NT2/D1 (cell line): ENCODE measurements around the gene EID3.

ENCODE experiments used
- DNase-seq: peaks from one replicate; pipeline ENCODE4 v3.0.0-alpha.2; 2011; ENCODE audit warnings: low read depth, low spot score
- H3K27me3 ChIP-seq: 2 replicates; pipeline ENCODE4 v1.6.0; 2011; ENCODE audit warnings: mild to moderate bottlenecking; ENCODE audit not compliant: insufficient read length, insufficient read depth
- H3K36me3 ChIP-seq: 2 replicates; pipeline ENCODE4 v1.6.1; 2011; ENCODE audit warnings: mild to moderate bottlenecking, low read length, mixed read lengths; ENCODE audit not compliant: insufficient read depth, insufficient read length
- H3K4me1 ChIP-seq: 2 replicates; pipeline ENCODE4 v1.5.1; 2011; ENCODE audit not compliant: insufficient read depth, insufficient read length
- H3K4me3 ChIP-seq: 2 replicates; pipeline ENCODE4 v1.5.1; 2011; ENCODE audit warnings: low read depth; ENCODE audit not compliant: insufficient read length
- H3K9ac ChIP-seq: 2 replicates; pipeline ENCODE4 v1.6.0; 2011; ENCODE audit warnings: low read depth; ENCODE audit not compliant: insufficient read length
- H3K9me3 ChIP-seq: 2 replicates; pipeline ENCODE4 v1.5.1; 2011; ENCODE audit warnings: mild to moderate bottlenecking, low read length; ENCODE audit not compliant: insufficient read depth
- SUZ12 ChIP-seq: IDR thresholded peaks from 2 replicates; pipeline ENCODE4 v1.6.1; 2011; ENCODE audit not compliant: insufficient read length, insufficient read depth; ENCODE audit errors: extremely low read depth
- YY1 ChIP-seq: IDR thresholded peaks from 2 replicates; pipeline ENCODE4 v1.6.1; 2011; ENCODE audit not compliant: insufficient read length, insufficient read depth
- ZNF274 ChIP-seq: IDR thresholded peaks from 2 replicates; pipeline ENCODE4 v1.6.1; 2011; ENCODE audit warnings: mild to moderate bottlenecking, low read depth, low read length

The EID3 gene

GRCh38 chr12:104309446-104309993 is 6.0 kb downstream of the EID3 start:
- TF ChIP-seq ZNF274 (no peak), YY1 (no peak), SUZ12 (no peak)
- peaks cover 57% of the 10 kb centered on the region for H3K36me3 ChIP-seq
- no peaks in the 10 kb centered on the region for H3K9me3 ChIP-seq
- H3K4me1 ChIP-seq, result no peaks in the 10 kb centered on the region
- H3K27me3 ChIP-seq, result no peaks in the 10 kb centered on the region
- H3K9ac ChIP-seq, result no peak overlapping the region
- H3K4me3 ChIP-seq, result no peak overlapping the region
- no peak for DNase-seq

- Histone ChIP-seq H3K9ac (no peak overlapping the region), H3K9me3 (no peaks in the 10 kb centered on the region), H3K36me3 (peaks cover 61% of the 10 kb centered on the region), H3K27me3 (no peaks in the 10 kb centered on the region), H3K4me1 (no peaks in the 10 kb centered on the region), H3K4me3 (no peak overlapping the region)
- TF ChIP-seq ZNF274 (no peak), SUZ12 (no peak), YY1 (no peak)
- DNase-seq, result no peak
Observed at GRCh38 chr12:104310751-104311633, 7.5 kb downstream of the EID3 start.

- peaks cover 70% of the 10 kb centered on the region for H3K36me3 ChIP-seq
- H3K4me3 ChIP-seq, result no peak overlapping the region
- H3K27me3 ChIP-seq, result no peaks in the 10 kb centered on the region
- H3K9me3 ChIP-seq, result no peaks in the 10 kb centered on the region
- H3K4me1 ChIP-seq, result no peaks in the 10 kb centered on the region
- H3K9ac ChIP-seq, result no peak overlapping the region
- no peak for TF ChIP-seq SUZ12
- TF ChIP-seq YY1, result no peak
- no peak for TF ChIP-seq ZNF274
- no peak for DNase-seq
Observed at GRCh38 chr12:104312202-104312601, 8.7 kb downstream of the EID3 start.

GRCh38 chr12:104312654-104313053 is 9.1 kb downstream of the EID3 start:
- no peak for DNase-seq
- Histone ChIP-seq H3K4me1 (no peaks in the 10 kb centered on the region), H3K9ac (no peak overlapping the region), H3K4me3 (no peak overlapping the region), H3K9me3 (no peaks in the 10 kb centered on the region), H3K27me3 (no peaks in the 10 kb centered on the region), H3K36me3 (peaks cover 75% of the 10 kb centered on the region)
- TF ChIP-seq SUZ12 (no peak), ZNF274 (no peak), YY1 (no peak)

GRCh38 chr12:104313568-104314241 is 10.2 kb downstream of the EID3 start:
- DNase-seq, result no peak
- H3K27me3 ChIP-seq, result no peaks in the 10 kb centered on the region
- peaks cover 85% of the 10 kb centered on the region for H3K36me3 ChIP-seq
- H3K4me3 ChIP-seq, result no peak overlapping the region
- no peaks in the 10 kb centered on the region for H3K4me1 ChIP-seq
- H3K9ac ChIP-seq, result no peak overlapping the region
- H3K9me3 ChIP-seq, result no peaks in the 10 kb centered on the region
- TF ChIP-seq SUZ12 (no peak), YY1 (no peak), ZNF274 (no peak)

GRCh38 chr12:104314242-104314614 is 10.7 kb downstream of the EID3 start:
- DNase-seq, result no peak
- Histone ChIP-seq H3K36me3 (peaks cover 88% of the 10 kb centered on the region), H3K9me3 (no peaks in the 10 kb centered on the region), H3K4me3 (no peak overlapping the region), H3K4me1 (no peaks in the 10 kb centered on the region), H3K9ac (no peak overlapping the region), H3K27me3 (no peaks in the 10 kb centered on the region)
- TF ChIP-seq SUZ12 (no peak), ZNF274 (no peak), YY1 (no peak)

GRCh38 chr12:104315326-104316224 is 12.0 kb downstream of the EID3 start:
- no peak for DNase-seq
- Histone ChIP-seq H3K9ac (no peak overlapping the region), H3K9me3 (no peaks in the 10 kb centered on the region), H3K4me1 (no peaks in the 10 kb centered on the region), H3K36me3 (peaks cover 95% of the 10 kb centered on the region), H3K4me3 (no peak overlapping the region), H3K27me3 (no peaks in the 10 kb centered on the region)
- TF ChIP-seq SUZ12, result no peak
- TF ChIP-seq YY1, result no peak
- no peak for TF ChIP-seq ZNF274
